H1 (cell line): Measurements from ENCODE around the gene SOHLH1. TPM values are rescaled to one million over a fixed set of nuclear protein-coding genes. Genes with fewer than 3 reads are reported as not detected.
A peak's percentile ranks its signal among the peaks of the same experiment; 100 is the strongest.

Experiments
- CTCF ChIA-PET: fragments of 300-600 bp; sonication (Branson Sonifier 250); formaldehyde crosslinking; loops from one replicate; lab custom pipeline; 2021; ENCODE audit not compliant: partially characterized antibody; lab: Charles Lee
- POLR2A ChIA-PET: fragments of 300-600 bp; sonication (Branson Sonifier 250); formaldehyde crosslinking; loops from one replicate; lab custom pipeline; 2021; ENCODE audit warnings: inconsistent platforms; ENCODE audit not compliant: partially characterized antibody; lab: Charles Lee
- DNase-seq, 2 experiments: peaks; one replicate each; pipeline versions ENCODE4 v3.0.0 to v3.0.0-alpha.2; 2010 to 2022; ENCODE audit warnings: low spot score in 2 of 2, low read depth in 1 of 2, mixed read lengths in 1 of 2
- FAIRE-seq: peaks from 2 replicates; lab custom pipeline; 2011; peaks lifted over from hg19 to GRCh38; lab: Jason Lieb, UNC
- H2AFZ ChIP-seq: 2 replicates; pipeline ENCODE4 v1.8.1; 2012; ENCODE audit warnings: low read length, inconsistent platforms
- H2AK5ac ChIP-seq: 2 replicates; pipeline ENCODE4 v1.6.1; 2013; ENCODE audit warnings: low read depth, low read length
- H2BK120ac ChIP-seq: replicated peaks from 2 replicates; pipeline ENCODE3; 2013; ENCODE audit warnings: low read depth, low read length, inconsistent platforms
- H2BK12ac ChIP-seq: 2 replicates; pipeline ENCODE4 v1.6.1; 2013; ENCODE audit warnings: low read depth, low read length
- H2BK15ac ChIP-seq: 2 replicates; pipeline ENCODE4 v1.6.1; 2013; ENCODE audit warnings: low read length
- H2BK20ac ChIP-seq: 2 replicates; pipeline ENCODE4 v1.6.1; 2013; ENCODE audit warnings: low read length
- H2BK5ac ChIP-seq: 2 replicates; pipeline ENCODE4 v1.6.1; 2013; ENCODE audit warnings: low read depth, low read length
- H3K14ac ChIP-seq: 2 replicates; pipeline ENCODE4 v1.6.1; 2013; ENCODE audit warnings: inconsistent platforms; ENCODE audit not compliant: insufficient read length
- H3K18ac ChIP-seq: 2 replicates; pipeline ENCODE4 v1.6.1; 2013; ENCODE audit warnings: low read length; ENCODE audit errors: extremely low read depth
- H3K23ac ChIP-seq: 2 replicates; pipeline ENCODE4 v1.6.1; 2013; ENCODE audit warnings: inconsistent platforms; ENCODE audit not compliant: insufficient read length
- H3K23me2 ChIP-seq: 2 replicates; pipeline ENCODE4 v1.6.1; 2013; ENCODE audit warnings: low read depth, low read length
- H3K27ac ChIP-seq: 2 replicates; pipeline ENCODE4 v1.6.1; 2011; ENCODE audit warnings: low read depth, low read length, inconsistent platforms
- H3K27me3 ChIP-seq, 4 experiments: replicated peaks in 1 of 4; 1 replicate in 1 of 4; 2 replicates in 3 of 4; pipeline versions ENCODE4 v1.6.1 to v1.8.1; 2011 to 2013; ENCODE audit warnings: low read length in 3 of 4, mild to moderate bottlenecking in 3 of 4, inconsistent platforms in 2 of 4, mixed read lengths in 2 of 4, moderate library complexity in 1 of 4; ENCODE audit not compliant: control insufficient read depth in 3 of 4, insufficient read depth in 3 of 4; ENCODE audit errors: extremely low read depth in 1 of 4
- H3K36me3 ChIP-seq, 4 experiments: 2 replicates each; pipeline versions ENCODE4 v1.6.1 to v1.8.1; 2011 to 2013; ENCODE audit warnings: mild to moderate bottlenecking in 4 of 4, low read length in 3 of 4, moderate library complexity in 2 of 4, control low read depth in 1 of 4, inconsistent platforms in 1 of 4; ENCODE audit not compliant: insufficient read depth in 4 of 4, control insufficient read depth in 2 of 4
- H3K4ac ChIP-seq: replicated peaks from 2 replicates; pipeline ENCODE3; 2013; ENCODE audit warnings: low read length, low read depth, mixed read lengths, inconsistent platforms; ENCODE audit not compliant: insufficient read length
- H3K4me1 ChIP-seq, 4 experiments: replicated peaks in 1 of 4; 1 replicate in 1 of 4; 2 replicates in 3 of 4; pipeline versions ENCODE4 v1.6.1 to v1.8.1; 2011 to 2013; ENCODE audit warnings: low read length in 3 of 4, inconsistent platforms in 2 of 4, mixed read lengths in 1 of 4; ENCODE audit not compliant: insufficient read depth in 4 of 4, control insufficient read depth in 3 of 4
- H3K4me2 ChIP-seq, 2 experiments: 2 replicates each; pipeline versions ENCODE4 v1.6.1 to v1.8.1; 2011 to 2013; ENCODE audit warnings: low read depth in 2 of 2, low read length in 2 of 2, control low read depth in 1 of 2, inconsistent platforms in 1 of 2, mild to moderate bottlenecking in 1 of 2; ENCODE audit not compliant: insufficient read depth in 1 of 2
- H3K4me3 ChIP-seq, 4 experiments: fragments of 200-600, 300-600 bp in 1 of 4; sonication (generic), shearing (Covaris generic), sonication (Bioruptor Twin) in 1 of 4; 2 replicates each; pipeline versions ENCODE4 v1.5.1 to v1.8.1; 2011 to 2016; ENCODE audit warnings: low read length in 4 of 4, low read depth in 3 of 4, control low read depth in 2 of 4, inconsistent platforms in 2 of 4, mild to moderate bottlenecking in 2 of 4, mixed read lengths in 1 of 4, moderate library complexity in 1 of 4; ENCODE audit not compliant: insufficient read depth in 2 of 4; ENCODE audit errors: extremely low read depth in 1 of 4
- H3K56ac ChIP-seq: replicated peaks from 2 replicates; pipeline ENCODE3; 2013; ENCODE audit warnings: low read depth, mild to moderate bottlenecking, mixed read lengths, low read length, inconsistent platforms; ENCODE audit not compliant: insufficient read length
- H3K79me1 ChIP-seq: 2 replicates; pipeline ENCODE4 v1.6.1; 2013; ENCODE audit warnings: low read depth, low read length, control low read depth
- H3K79me2 ChIP-seq, 2 experiments: 2 replicates each; pipeline versions ENCODE4 v1.6.1 to v1.8.1; 2012 to 2013; ENCODE audit warnings: low read length in 2 of 2, mild to moderate bottlenecking in 2 of 2, inconsistent platforms in 1 of 2; ENCODE audit not compliant: insufficient read depth in 2 of 2, control insufficient read depth in 1 of 2
- H3K9ac ChIP-seq, 4 experiments: replicated peaks in 1 of 4; 1 replicate in 1 of 4; 2 replicates in 3 of 4; pipeline versions ENCODE4 v1.6.1 to v1.8.1; 2011 to 2013; ENCODE audit warnings: low read depth in 3 of 4, low read length in 3 of 4, control low read depth in 2 of 4, mild to moderate bottlenecking in 2 of 4, moderate library complexity in 2 of 4, inconsistent platforms in 1 of 4; ENCODE audit errors: extremely low read depth in 1 of 4
- H3K9me3 ChIP-seq, 2 experiments: 2 replicates each; pipeline versions ENCODE4 v1.6.1 to v1.8.1; 2012 to 2013; ENCODE audit warnings: mild to moderate bottlenecking in 2 of 2, moderate library complexity in 2 of 2, control low read depth in 1 of 2, inconsistent platforms in 1 of 2, low read depth in 1 of 2, low read length in 1 of 2, mixed read lengths in 1 of 2; ENCODE audit not compliant: insufficient read depth in 2 of 2
- H4K20me1 ChIP-seq, 2 experiments: replicated peaks in 1 of 2; 2 replicates each; pipeline versions ENCODE3 to v1.8.1; 2011 to 2013; ENCODE audit warnings: inconsistent platforms in 2 of 2, low read length in 2 of 2, mild to moderate bottlenecking in 1 of 2; ENCODE audit not compliant: insufficient read depth in 2 of 2, control insufficient read depth in 1 of 2
- H4K5ac ChIP-seq: 2 replicates; pipeline ENCODE4 v1.6.1; 2013; ENCODE audit warnings: low read length, low read depth, mixed read lengths, inconsistent platforms; ENCODE audit not compliant: insufficient read length
- H4K8ac ChIP-seq: 2 replicates; pipeline ENCODE4 v1.8.0; 2013; ENCODE audit warnings: mild to moderate bottlenecking, moderate library complexity, low read length, inconsistent platforms; ENCODE audit not compliant: insufficient read depth; ENCODE audit errors: extremely low read depth
- H4K91ac ChIP-seq: replicated peaks from 2 replicates; pipeline ENCODE3; 2013; ENCODE audit warnings: low read length, mixed read lengths, inconsistent platforms; ENCODE audit not compliant: insufficient read length
- WGBS, 2 experiments: shearing (Covaris generic) in 1 of 2; methylation state at CpG; one replicate each; pipeline versions ENCODE4 v1.1.6 to v1.1.7; 2013 to 2015; ENCODE audit warnings: low lambda C conversion rate in 2 of 2, mixed read lengths in 2 of 2, inconsistent platforms in 1 of 2, low coverage in 1 of 2, missing lambda C conversion rate in 1 of 2; ENCODE audit not compliant: insufficient replicate concordance in 2 of 2, insufficient coverage in 1 of 2, insufficient read length in 1 of 2; ENCODE audit errors: extremely low coverage in 1 of 2, missing lambda C conversion rate in 1 of 2; 5-methylcytosine and 5-hydroxymethylcytosine counted together
- polyA plus RNA-seq, 7 experiments: library from polyadenylated mRNA; depleted of rRNA in 3 of 7; stranded (reverse) in 5 of 7; unstranded in 2 of 7; fragments of >200 nt in 5 of 7; fragments of 200-250 nt in 2 of 7; gene quantifications; 1 replicate in 5 of 7; 2 replicates in 1 of 7; 4 replicates in 1 of 7; pipeline versions ENCODE4 v1.2.1 to v1.2.3, GENCODE V29; 2011 to 2013; ENCODE audit warnings: missing spikeins in 2 of 7, mixed read lengths in 2 of 7
- total RNA-seq: library from RNA; stranded (reverse); fragmentation: NEBNext Ultra II Directional; extraction: Animal tissue kit (Norgen Biotek cat#: 25700); gene quantifications from 2 replicates; pipeline ENCODE4 v1.2.1, GENCODE V29; 2021

The SOHLH1 gene
- total and polyA plus RNA-seq, 2 of the 8 experiments (the other 6 are each of a cell fraction or from before 2014, with no cell fraction given), result 0.11 TPM; not detected in 1

DNA sequence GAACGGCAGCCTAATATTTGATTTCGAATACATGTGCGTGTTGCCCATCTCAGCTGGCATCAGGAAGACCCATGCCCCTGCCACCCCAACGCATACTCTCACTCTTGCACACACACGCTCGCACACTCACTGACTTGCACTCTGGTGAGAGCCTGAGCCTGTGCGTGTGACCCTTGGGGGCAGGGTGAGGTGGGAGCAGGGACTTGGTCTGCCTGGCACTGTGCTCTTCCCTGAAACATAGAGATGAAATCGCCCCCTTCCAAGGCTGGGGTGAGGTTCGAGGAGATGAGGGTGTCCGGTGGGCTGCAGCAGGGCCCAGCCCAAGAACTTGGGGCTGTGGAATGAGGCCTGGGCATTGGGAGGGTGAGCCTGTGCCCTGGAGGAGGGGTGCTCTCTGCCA lies 35.0 kb downstream of the SOHLH1 start:
- POLR2A ChIA-PET, result interaction anchor here (1.1 to 1.7 kb wide), 3 partner anchors 8 to 45 kb away, joined by 3 to 4 read pairs (median 3); no protein-coding TSS in a partner anchor
- no peak for DNase-seq

More for the DNA sequence above, 35.0 kb downstream of the SOHLH1 start:
- Histone ChIP-seq H3K9me3 (peaks cover 17 to 19% of the 10 kb centered on the region in 2 experiments; a peak in 3 of 4 replicates), H2BK120ac (no peak overlapping the region), H3K56ac (no peak overlapping the region), H4K8ac (no peak overlapping the region), H2BK12ac (no peak overlapping the region), H3K4me3 (no peak overlapping the region), H3K27me3 (no peaks in the 10 kb centered on the region; a peak in 1 of 7 replicates), H3K36me3 (peaks cover 0 to 15% (median 0%) of the 10 kb centered on the region in 4 experiments; a peak in 3 of 8 replicates), H3K79me1 (no peaks in the 10 kb centered on the region), H3K23me2 (no peaks in the 10 kb centered on the region), H2BK5ac (no peak overlapping the region), H3K9ac (no peak overlapping the region), H2AFZ (no peak overlapping the region), H4K20me1 (no peaks in the 10 kb centered on the region), H4K91ac (no peak overlapping the region), H3K4me1 (peaks cover 0 to 8% (median 4%) of the 10 kb centered on the region in 4 experiments; a peak in 3 of 7 replicates), H4K5ac (no peak overlapping the region), H2BK20ac (no peak overlapping the region), H3K23ac (no peak overlapping the region), H2AK5ac (no peak overlapping the region), H3K14ac (no peak overlapping the region), H3K4ac (peak overlapping the region; percentile 51), H3K4me2 (no peak overlapping the region), H2BK15ac (no peak overlapping the region), H3K27ac (no peak overlapping the region), H3K79me2 (no peaks in the 10 kb centered on the region), H3K18ac (0 out of 2 replicates have a peak overlapping the region, but pooled peaks have one; percentile 28)
- CTCF ChIA-PET, result no interaction called here
- WGBS, 2 experiments, result 84% methylated on average over 10 of the region's 10 CpGs; no CpG with 5 or more reads in 1 of the 2 experiments
- no peak for FAIRE-seq
